ENCODE data around the gene SMAD5.

Gene SMAD5

GRCh38 chr5:136198453-136198852, 65.8 kb downstream of the SMAD5 start:
- no peak overlapping the region for H3K4me3 ChIP-seq (ENCODE audit: control insufficient read depth, low read depth, low read length)
- TF ChIP-seq, protein P1, sequence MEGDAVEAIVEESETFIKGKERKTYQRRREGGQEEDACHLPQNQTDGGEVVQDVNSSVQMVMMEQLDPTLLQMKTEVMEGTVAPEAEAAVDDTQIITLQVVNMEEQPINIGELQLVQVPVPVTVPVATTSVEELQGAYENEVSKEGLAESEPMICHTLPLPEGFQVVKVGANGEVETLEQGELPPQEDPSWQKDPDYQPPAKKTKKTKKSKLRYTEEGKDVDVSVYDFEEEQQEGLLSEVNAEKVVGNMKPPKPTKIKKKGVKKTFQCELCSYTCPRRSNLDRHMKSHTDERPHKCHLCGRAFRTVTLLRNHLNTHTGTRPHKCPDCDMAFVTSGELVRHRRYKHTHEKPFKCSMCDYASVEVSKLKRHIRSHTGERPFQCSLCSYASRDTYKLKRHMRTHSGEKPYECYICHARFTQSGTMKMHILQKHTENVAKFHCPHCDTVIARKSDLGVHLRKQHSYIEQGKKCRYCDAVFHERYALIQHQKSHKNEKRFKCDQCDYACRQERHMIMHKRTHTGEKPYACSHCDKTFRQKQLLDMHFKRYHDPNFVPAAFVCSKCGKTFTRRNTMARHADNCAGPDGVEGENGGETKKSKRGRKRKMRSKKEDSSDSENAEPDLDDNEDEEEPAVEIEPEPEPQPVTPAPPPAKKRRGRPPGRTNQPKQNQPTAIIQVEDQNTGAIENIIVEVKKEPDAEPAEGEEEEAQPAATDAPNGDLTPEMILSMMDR (conservative IDR thresholded peaks at IDR 0.05; ENCODE audit: control insufficient read depth, insufficient read depth, low read depth, low read length) = no peak
- no peak for DNase-seq (ENCODE audit: low read depth)

DNA sequence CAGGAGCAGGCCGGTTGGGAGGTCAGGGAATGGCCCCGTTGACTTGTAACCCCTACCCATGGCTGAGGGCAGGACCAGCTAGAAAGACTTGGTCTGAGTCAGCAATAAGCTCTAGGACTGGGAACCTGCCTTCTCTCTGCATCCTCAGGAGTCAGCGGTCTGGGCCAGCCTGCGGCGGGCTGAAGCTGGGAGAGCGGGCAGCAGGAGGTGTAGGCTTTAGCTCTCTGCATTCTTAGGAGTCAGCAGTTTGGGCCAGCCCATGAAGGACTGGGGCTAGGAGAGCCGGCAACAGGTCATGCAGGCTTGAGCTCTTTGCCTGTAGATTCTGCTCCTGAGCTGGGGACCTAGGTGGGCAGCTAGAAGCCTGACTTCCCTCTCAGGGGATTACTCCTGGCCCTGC, 66.8 kb downstream of the SMAD5 start:
- no peak for DNase-seq (ENCODE audit: low read depth)
- TF ChIP-seq, protein P1 (conservative IDR thresholded peaks at IDR 0.05; ENCODE audit: control insufficient read depth, insufficient read depth, low read depth, low read length) = no peak
- H3K4me3 ChIP-seq (ENCODE audit: control insufficient read depth, low read depth, low read length) = no peak overlapping the region

- H3K4me3 ChIP-seq (ENCODE audit: control insufficient read depth, low read depth, low read length) = no peak overlapping the region
- TF ChIP-seq, protein P1 (conservative IDR thresholded peaks at IDR 0.05; ENCODE audit: control insufficient read depth, insufficient read depth, low read depth, low read length) = no peak
- no peak for DNase-seq (ENCODE audit: low read depth)
Observed at GRCh38 chr5:136200130-136200529, 67.5 kb downstream of the SMAD5 start.

GRCh38 chr5:136200761-136201160, 68.1 kb downstream of the SMAD5 start:
- no peak overlapping the region for H3K4me3 ChIP-seq (ENCODE audit: control insufficient read depth, low read depth, low read length)

DNA sequence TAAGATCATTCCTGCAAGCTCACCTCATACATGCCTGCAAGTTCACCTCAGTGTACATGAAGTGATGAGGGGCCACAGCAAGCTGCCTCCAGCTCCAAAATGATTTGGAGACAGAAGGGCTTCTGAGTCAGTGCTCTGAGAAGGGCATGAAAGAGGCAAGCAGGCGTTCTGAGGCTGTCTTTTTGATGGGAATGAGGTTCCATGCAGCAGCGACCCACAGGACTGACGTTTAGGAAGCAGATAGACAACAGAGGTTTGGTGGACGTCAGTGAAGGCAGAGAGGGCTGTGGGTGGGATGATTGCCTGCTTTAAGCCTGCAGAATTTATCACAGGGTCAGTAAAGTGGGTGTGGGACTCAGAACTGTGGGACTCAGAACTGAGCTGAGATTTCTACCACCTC, 69.2 kb downstream of the SMAD5 start:
- TF ChIP-seq, protein P1 (conservative IDR thresholded peaks at IDR 0.05; ENCODE audit: control insufficient read depth, insufficient read depth, low read depth, low read length) = no peak
- no peak for DNase-seq (ENCODE audit: low read depth)
- no peak overlapping the region for H3K4me3 ChIP-seq (ENCODE audit: control insufficient read depth, low read depth, low read length)

More at GRCh38 chr5:136200761-136201160, 68.1 kb downstream of the SMAD5 start:
- no peak for DNase-seq (ENCODE audit: low read depth)
- TF ChIP-seq, protein P1 (conservative IDR thresholded peaks at IDR 0.05; ENCODE audit: control insufficient read depth, insufficient read depth, low read depth, low read length) = no peak

GRCh38 chr5:136202469-136203205, 70.0 kb downstream of the SMAD5 start:
- TF ChIP-seq, protein P1 (conservative IDR thresholded peaks at IDR 0.05; ENCODE audit: control insufficient read depth, insufficient read depth, low read depth, low read length) = no peak
- no peak for DNase-seq (ENCODE audit: low read depth)
- H3K4me3 ChIP-seq (ENCODE audit: control insufficient read depth, low read depth, low read length) = no peak overlapping the region
